ENCODE results near the gene HOXD4.

HOXD4 gene

DNA sequence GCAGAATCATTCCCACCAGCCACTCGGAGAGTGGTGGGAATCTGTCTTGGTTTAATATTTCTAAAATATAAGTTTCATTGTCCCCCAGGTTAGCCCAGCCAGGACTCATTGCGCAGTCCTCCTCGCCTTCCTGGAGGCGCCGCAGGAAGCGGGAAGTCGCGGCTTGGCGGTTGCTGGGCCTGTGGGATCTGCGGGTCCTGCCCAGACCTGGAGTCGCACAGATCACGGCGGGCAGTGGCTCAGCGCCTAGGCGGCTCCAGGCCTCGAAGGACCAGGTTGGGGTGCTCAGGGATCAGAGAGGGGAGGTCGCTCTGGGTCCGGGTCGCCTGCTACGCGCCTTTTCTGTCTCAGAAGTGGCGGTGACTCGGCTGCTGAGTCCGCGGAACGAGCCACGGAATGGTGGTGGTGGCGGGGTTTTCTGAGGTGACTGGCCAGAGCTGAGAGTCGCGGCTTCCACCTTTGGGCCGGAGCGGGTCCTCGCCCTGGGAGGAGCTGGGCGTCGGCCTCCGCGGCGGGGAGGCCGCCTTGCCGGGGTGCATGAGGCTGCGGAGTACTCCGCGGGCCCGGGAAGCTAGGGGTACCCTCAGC, 8.4 kb downstream of the HOXD4 start:
- DNase-seq = no peak

DNA sequence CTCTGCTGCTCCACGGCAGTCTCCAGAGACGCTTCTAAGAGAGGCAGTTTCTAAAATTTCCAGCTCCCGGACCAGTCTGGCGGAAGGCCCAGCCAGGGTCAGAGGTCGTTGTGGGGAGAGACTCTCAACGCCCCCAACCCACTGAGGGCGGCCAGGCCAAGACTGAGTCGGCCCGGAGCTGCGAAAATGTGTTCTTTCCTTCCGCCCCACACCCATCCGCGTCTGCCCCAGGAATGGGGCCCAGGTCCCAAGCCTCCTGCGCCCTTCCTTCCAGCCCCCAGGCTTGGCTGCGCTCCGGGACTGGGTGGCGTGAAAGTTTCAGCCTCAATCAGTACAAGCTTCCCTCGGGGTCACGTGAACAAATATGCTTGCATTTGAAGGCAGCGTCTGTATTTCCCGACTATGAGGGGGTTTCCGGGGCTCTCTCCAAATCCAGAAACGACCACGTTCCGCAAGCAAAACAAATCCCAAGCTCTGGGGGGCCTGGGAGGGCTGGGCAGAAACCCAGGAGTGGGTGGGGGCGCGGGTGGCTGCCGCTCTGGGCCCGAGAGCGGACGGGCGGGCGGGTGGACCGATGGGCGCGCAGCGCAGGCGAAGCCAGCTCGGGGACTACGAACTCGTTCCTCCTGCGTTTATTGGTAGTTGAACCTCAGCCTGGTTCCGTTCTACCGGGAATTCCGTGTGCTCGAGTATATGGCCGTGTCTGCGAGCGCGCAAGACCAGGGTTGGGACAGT, 9.1 kb downstream of the HOXD4 start:
- no peak for DNase-seq

DNA sequence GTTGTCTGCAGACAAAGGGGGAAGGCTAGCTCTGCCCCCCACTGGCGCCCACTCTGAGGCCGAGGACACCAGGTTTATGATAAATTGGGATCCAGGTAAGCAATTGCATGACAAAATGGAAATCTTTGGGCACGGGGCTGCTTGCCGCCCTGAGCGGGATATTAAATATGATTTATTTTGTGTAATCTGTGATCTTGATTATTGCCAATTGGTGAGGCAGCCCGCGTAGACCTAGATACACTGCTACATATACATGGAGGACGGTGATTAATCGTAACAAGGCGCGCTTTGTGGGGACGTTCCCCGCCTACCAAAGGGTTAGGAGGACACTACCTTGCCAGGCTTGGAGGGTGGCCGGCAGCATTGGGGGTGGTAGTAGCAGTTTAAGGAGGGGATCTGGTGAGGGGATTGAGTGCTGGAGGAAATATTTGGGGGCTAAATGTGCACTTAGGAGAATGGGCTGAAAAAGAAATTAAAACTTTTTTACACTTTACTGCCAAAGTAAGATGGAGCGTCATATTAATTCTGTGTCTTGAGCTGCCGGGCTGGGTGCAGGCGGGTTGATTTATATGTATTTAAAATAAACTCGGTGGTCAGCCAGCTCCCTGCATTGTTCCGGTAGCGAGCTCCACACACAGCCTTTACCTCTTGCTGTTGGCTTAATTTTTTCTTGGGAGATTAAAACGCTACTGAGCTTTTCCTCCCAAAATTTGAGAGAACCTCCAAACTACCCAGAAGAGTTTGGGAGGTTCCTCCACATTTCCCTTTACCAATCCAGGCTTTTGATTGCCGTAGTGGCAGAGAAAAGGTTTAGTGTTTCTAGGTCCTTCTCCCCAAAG, 9.9 kb downstream of the HOXD4 start:
- no peak for DNase-seq

DNA sequence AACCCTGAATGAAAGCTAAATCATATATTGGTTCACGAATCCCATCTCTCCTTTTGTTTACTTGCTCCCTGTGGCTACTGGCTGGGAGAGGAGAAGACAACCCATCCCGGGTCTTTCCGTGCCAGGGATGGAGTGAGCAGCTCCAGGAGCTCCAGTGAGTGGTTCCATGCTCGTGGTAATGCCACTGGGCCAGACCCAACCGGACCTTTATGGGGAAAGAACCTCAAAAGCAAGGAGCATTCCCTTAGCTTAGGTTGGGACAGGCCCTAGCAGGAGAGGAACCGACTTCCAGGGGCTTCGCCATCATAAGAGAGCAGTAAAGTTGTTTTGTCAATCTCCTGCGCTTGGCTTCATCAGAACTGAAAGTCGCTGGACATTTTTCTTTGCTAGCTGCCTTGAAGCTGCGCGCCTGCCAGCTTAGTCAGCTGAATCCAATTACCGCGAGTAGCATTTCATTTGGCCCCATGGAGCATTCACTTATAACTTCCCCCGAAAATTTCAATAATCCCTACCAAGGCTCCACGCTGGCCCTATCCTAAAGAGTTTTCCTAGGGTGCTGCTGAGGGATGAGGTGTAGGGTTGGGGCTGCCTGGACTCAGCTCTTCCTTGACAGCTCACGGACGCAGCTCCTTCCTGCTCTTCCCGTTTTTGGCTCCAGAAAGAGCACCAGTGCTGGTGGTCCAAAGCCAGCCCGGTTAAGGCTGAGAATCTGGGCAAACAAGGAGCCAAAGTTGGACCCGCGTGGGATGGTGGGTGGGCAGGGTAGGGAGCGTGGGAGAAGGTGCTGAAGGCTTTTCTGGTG, 10.7 kb downstream of the HOXD4 start:
- no peak for DNase-seq

DNA sequence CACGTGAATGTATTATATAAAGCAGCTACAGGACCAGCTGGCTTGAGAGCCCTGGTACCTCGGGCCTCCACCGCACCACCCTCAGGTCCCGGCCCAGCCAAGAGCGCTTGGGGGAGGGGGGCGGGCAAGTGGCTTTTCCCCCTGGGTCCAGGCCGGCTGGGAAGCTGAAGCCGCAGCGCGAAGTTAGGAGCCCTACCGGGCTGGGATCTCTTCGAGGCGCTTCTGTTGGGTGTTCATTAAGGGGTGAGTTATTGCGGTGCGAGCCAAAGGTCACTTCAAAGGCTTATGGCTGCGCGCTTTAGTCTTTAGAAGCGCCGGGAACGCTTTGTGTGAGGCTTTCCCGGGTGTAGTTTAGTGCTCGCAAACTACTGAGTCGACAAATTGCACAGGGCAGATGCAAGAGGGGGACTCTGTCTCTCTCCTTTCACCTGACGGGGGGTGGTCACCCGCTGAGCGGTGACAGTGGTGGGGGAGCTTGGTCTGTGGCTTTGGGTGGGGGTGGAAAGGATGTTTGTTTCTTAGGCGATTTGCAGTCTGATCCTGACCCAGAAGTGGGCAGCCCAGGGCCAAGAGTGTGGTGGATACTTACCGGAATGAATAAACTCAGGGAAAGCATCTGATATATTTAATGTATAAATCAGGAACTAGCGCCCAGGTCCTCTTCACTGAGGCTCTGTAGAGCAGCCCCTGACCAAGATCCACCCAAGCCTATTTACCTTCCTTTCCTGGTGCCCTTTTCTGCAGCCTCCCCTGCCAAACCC, 11.7 kb downstream of the HOXD4 start:
- DNase-seq = no peak

DNA sequence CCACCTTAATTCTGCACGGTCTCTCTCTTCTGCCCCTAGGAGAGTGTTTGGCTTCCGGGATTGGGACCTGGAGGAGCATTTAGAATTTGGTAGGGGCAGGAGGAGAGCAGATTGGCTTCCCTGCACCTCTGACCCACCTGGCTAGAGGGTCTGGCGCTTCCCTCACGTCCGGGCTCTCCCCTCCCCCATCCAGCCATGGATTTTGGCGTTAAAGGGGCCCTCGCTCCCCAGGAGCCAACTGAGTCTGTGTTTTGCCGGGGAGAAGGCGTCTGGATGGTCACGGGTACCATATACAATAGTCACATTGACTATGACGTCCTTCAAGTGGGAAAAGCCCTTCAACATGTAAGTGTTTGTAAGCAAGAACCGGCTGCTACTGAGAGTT, 12.3 kb downstream of the HOXD4 start:
- no peak for DNase-seq

DNA sequence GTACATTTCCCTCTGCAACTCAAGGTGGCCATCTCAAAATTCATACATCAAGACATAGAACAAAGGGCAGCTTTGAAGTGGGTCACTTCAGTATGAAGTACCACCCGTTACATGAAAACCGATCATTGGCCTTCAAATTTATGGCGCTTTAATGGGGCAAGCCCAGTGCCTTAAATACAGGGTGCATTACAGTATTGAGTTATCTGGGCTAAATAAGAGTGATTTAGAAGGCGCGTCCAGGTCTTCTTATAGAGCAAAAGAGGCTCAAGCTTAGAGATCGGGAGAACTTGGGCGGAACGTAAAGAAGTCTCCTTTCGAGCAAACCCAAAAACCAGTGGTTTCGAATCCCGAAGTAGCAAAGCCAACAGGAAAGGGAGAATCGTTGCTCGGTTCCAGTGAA, 12.9 kb downstream of the HOXD4 start:
- DNase-seq = no peak

DNA sequence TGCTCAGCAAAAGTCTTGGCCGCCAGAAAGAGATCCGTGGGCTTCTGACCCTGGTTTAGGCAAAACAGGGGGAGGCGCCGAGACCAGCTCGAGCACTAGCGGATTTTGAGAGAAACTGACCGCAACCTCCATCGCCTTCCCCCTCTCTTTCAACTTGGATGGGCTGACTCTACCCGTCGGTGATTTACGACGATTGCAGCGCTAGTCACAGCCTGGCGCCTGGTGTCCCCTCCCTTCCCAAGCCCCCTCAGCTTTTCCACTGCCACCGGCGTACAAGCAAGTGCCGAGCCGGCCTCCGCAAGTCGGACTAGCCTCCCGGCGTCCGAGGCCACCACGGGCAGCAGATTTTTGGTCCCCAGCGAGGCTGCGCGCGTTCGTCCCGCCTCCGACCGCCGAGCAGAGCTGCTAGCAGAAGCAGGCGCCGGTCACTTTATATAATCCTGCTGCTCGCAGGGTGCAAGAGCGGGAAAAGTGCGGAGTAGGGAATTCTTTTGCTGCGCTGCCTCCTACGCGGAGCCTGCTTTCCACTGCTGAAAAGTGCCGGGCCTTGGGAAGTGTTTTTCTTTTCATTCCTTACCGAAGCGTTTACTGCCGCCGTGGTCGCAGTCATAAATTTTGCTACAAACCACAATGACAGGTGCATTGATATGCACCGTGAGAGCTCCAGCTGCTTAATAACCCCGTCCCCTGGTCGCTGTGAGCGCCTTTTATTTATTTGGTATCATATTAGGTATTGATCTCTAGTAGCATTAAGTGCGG, 13.4 kb downstream of the HOXD4 start:
- no peak for DNase-seq

DNA sequence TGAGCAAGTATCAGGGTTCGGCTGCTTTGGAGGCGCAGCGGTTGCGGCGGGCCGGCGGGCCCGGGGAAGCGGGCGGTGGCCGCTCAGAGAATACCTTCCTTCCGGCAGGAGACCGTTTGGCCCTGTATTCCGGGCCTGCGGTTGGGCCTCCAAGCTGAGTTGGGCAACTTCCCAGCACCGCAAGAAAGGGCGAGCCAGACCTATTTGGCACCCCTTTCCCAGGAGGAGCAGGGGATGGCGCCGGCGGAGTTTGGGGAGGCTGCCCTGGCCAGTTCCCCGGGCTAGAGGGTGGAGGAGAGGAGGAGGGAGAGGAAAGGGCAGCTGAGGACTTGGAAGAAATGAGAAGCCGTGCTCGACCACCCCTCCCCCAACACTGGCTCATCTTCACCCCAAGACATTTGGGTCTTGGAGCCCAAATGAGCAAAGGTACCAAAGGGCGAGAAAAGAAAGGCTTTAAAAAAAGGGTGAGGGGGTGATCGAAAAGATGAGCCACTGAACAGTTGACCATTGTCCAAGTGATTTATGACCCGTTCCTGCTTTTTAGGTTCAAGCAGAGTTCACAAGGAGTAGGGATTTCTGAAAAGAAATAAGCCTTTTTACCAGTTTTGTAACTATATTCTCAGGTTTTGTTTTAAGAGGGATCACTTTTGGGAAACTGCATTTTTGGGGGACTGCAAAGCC, 14.2 kb downstream of the HOXD4 start:
- no peak for DNase-seq

DNA sequence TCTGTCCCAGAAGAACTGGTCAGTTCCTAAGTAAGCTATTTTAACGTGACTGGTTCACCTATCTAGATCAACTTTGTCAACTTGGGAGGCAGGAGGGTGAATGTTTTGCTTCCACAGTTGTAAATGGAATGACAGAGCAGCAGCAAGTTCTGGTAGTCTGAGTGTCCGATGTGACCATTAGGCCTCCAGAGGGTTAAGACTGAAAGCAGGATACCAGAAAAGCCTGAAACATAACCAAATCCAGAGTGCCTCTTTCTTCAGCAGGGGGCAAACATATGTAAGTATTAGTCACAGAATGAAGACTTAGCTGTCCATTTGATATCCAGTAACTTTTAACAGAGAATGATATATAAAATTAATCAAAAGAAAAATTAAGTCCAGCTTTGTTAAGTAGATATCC, 14.9 kb downstream of the HOXD4 start:
- DNase-seq = no peak

DNA sequence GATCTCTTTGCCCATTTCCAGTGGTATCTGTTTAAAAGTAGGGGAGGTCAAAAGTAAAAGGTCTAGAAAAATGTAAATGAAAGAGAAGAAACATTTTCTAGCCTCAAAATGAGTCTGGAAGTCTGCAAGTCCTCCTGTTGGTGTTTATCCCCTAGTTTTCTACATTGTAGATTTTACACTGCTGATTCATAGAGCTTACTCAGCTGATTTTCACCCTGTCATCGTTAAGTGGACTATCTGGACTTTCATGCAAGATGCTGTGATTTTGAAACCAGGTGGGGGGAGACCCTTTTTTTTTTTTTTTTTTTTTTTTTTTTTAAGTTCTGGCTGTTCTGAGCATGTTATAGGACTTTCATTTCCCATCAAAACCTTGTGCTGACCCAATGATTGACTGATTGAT, 16.0 kb downstream of the HOXD4 start:
- DNase-seq = no peak

DNA sequence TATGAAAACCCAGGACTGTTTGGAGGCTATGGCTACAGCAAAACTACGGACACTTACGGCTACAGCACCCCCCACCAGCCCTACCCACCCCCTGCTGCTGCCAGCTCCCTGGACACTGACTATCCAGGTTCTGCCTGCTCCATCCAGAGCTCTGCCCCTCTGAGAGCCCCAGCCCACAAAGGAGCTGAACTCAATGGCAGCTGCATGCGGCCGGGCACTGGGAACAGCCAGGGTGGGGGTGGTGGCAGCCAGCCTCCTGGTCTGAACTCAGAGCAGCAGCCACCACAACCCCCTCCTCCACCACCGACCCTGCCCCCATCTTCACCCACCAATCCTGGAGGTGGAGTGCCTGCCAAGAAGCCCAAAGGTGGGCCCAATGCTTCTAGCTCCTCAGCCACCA, 17.8 kb downstream of the HOXD4 start:
- DNase-seq = no peak

DNA sequence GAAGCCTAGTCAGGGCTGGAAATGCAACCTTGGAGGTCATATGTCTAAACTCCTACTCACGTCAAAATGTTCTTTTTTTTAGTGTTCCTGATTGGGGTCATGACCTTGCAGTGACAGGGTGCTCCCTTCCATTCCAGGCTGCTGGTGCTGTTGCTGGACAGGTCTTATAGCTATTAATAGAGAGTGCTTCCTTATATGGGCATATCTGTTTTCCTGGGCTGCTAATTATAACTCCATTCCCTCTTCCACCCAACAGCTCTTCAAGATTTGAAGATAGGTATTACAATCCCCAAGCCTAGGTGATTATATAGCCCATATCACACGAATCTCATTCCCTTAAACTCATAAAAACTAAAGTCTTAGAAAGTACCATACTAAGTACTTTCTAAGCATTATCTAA, 18.4 kb downstream of the HOXD4 start:
- DNase-seq = no peak

DNA sequence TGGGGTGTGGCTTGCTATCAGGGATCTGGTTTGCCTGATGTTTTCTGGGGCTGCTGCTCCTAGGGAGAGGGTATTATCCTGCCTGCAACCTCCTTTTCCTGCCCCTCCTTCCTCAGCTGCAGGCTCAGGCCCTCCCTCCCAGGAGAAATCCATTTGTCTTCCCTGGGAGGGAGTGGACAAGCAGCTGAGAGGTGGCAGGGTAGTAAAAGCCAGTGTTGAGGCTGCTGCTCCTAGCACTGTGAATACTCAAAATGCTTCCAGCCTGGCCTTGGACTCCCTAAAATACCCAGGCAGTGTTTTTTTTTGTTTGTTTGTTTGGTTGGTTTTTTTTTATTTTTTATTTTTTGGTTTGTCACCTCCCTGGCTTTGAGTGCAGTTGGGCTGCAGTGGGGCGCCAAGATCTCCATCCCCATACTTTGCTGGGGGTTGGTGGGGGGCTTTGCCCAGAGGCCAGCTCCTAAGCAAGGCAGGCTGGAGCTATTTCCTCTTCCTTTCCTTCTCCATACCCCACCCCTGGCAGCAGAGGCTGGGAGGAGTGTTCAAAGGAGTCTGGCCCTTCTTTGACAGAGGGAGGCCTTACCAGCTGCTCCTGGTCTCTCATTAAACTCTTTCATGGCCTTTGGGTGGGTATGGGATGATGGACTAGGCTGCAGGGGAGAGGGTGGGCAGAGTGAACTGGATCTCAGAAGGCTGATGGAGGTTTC, 19.4 kb downstream of the HOXD4 start:
- no peak for DNase-seq

DNA sequence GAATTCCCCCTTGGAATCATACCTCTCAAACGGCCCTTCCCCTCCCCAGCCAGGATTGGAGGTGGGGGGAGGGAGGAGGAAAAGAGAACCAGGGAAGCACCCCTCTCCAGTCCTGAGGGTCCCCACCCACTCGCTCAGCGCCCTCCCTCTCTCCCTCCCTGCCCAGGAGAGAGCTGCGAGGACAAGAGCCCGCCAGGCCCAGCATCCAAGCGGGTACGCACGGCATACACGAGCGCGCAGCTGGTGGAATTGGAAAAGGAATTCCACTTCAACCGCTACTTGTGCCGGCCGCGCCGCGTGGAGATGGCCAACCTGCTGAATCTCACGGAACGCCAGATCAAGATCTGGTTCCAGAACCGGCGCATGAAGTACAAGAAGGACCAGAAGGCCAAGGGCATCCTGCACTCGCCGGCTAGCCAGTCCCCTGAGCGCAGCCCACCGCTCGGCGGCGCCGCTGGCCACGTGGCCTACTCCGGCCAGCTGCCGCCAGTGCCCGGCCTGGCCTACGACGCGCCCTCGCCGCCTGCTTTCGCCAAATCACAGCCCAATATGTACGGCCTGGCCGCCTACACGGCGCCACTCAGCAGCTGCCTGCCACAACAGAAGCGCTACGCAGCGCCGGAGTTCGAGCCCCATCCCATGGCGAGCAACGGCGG, 20.1 kb downstream of the HOXD4 start:
- DNase-seq = no peak

DNA sequence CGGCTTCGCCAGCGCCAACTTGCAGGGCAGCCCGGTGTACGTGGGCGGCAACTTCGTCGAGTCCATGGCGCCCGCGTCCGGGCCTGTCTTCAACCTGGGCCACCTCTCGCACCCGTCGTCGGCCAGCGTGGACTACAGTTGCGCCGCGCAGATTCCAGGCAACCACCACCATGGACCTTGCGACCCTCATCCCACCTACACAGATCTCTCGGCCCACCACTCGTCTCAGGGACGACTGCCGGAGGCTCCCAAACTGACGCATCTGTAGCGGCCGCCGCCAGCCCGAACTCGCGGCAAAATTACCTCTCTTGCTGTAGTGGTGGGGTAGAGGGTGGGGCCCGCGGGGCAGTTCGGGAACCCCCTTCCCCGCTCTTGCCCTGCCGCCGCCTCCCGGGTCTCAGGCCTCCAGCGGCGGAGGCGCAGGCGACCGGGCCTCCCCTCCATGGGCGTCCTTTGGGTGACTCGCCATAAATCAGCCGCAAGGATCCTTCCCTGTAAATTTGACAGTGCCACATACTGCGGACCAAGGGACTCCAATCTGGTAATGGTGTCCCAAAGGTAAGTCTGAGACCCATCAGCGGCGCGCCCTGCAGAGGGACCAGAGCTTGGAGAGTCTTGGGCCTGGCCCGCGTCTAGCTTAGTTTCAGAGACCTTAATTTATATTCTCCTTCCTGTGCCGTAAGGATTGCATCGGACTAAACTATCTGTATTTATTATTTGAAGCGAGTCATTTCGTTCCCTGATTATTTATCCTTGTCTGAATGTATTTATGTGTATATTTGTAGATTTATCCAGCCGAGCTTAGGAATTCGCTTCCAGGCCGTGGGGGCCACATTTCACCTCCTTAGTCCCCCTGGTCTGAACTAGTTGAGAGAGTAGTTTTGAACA, 20.9 kb downstream of the HOXD4 start:
- no peak for DNase-seq

DNA sequence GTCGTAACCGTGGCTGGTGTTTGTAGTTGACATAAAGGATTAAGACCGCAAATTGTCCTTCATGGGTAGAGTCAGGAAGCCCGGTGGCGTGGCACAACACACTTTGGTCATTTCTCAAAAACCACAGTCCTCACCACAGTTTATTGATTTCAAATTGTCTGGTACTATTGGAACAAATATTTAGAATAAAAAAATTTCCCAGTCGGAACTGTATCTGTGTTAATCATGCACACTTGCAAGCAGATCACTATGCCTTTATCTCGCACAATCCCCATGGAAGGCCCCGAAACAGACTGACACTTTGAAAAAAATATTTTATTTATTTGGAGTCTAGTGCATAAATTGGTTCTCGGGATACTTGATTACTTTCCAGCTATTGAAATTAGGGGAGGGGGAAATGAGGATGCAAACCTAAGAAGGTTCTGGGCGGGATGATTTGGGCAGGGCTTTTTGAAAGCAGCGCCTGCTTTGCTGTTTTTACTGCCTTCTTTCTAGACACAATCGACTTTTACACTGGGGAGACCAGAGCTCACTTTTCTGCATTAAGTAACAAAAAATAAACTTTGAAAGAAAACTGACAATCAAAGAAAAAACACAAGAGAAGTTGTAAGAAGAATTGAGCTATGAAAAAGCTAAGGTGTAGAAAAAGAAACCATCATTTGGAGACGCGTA, 21.7 kb downstream of the HOXD4 start:
- DNase-seq = no peak
